ENCODE results near the gene PYROXD2. TPM values are rescaled to one million over a fixed set of nuclear protein-coding genes. Genes with fewer than 3 reads are reported as not detected.

PYROXD2 gene
- total RNA-seq, 1 experiment from 2014 or later, result 4.2 TPM

DNA sequence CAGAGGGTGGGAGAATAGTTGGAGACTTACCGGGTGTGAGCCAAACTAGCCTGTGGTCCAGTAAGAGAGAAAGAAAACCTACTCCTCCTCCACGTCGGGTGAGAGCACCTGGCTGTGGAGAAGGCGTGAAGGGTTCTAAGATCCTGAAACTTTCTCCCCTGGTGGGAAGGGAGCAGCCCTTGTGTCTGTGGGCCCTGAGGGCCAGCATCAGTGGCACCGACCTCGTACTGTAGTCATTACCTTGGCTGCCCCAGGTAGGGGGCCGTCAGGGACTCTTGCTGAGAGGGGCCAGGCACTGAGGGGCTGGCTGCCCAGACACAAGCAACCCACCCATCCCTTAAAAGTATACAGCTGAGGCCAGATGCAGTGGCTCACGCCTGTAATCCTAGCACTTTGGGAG is 77.5 kb downstream of the PYROXD2 start:
- no peak for DNase-seq (ENCODE audit: low spot score)

Other genes starting within 250 kb of the PYROXD2 start
- 0.27 TPM in 1 of 2 replicates, not detected in the other for gene LOXL4, start 147.0 kb downstream of the PYROXD2 start, total RNA-seq (2014; rRNA removed; shearing (Covaris generic))
- 20.4 and 22.3 TPM in 2 replicates for gene HPS1, start 31.8 kb upstream of the PYROXD2 start, total RNA-seq (2014; rRNA removed; shearing (Covaris generic))